ENCODE data around the gene ELN. TPM values are rescaled to one million over a fixed set of nuclear protein-coding genes. Genes with fewer than 3 reads are reported as not detected.

Gene ELN
- total RNA-seq, 4 donors from 2014 or later: 4.1 to 427 (median 92.4) TPM

GRCh38 chr7:74031403-74032190, 3.6 kb downstream of the ELN start:
- Histone ChIP-seq H3K36me3 (no peaks in the 10 kb centered on the region), H3K27ac (peak overlapping the region; percentile 89 to 91), H3K4me3 (no peak overlapping the region), H3K9me3 (no peaks in the 10 kb centered on the region), H3K27me3 (no peaks in the 10 kb centered on the region), H3K4me1 (peaks cover 12 to 44% of the 10 kb centered on the region in 2 donors)
- TF ChIP-seq POLR2A (IDR thresholded peaks at IDR 0.05) (no peak), CTCF (IDR thresholded peaks at IDR 0.05) (no peak)
- no peak for DNase-seq
- intact Hi-C loops (cut with DNase I; ENCODE audit: low total_unique reads): no loop called here

- Histone ChIP-seq H3K27me3 (no peaks in the 10 kb centered on the region), H3K4me3 (no peak overlapping the region), H3K36me3 (no peaks in the 10 kb centered on the region), H3K4me1 (peaks cover 10 to 41% of the 10 kb centered on the region in 2 donors), H3K9me3 (no peaks in the 10 kb centered on the region), H3K27ac (peak overlapping the region; percentile 89 to 91)
- intact Hi-C loops (cut with DNase I; ENCODE audit: low total_unique reads): no loop called here
- peak; percentile 76 to 78 for DNase-seq
- TF ChIP-seq CTCF (IDR thresholded peaks at IDR 0.05): no peak
- TF ChIP-seq POLR2A (IDR thresholded peaks at IDR 0.05): no peak
Observed at GRCh38 chr7:74032191-74032490, 4.2 kb downstream of the ELN start.

GRCh38 chr7:74032624-74033371, 4.8 kb downstream of the ELN start:
- Histone ChIP-seq H3K27ac (peak overlapping the region; percentile 89 to 91), H3K4me3 (no peak overlapping the region), H3K27me3 (no peaks in the 10 kb centered on the region), H3K4me1 (peaks cover 10 to 36% of the 10 kb centered on the region in 2 donors), H3K9me3 (no peaks in the 10 kb centered on the region), H3K36me3 (no peaks in the 10 kb centered on the region)
- TF ChIP-seq POLR2A (IDR thresholded peaks at IDR 0.05) (no peak), CTCF (IDR thresholded peaks at IDR 0.05) (no peak)
- intact Hi-C loops (cut with DNase I; ENCODE audit: low total_unique reads): no loop called here
- peak in 1 of 2 donors; percentile 50 for DNase-seq

GRCh38 chr7:74033372-74034311, 5.7 kb downstream of the ELN start:
- intact Hi-C loops (cut with DNase I; ENCODE audit: low total_unique reads): no loop called here
- Histone ChIP-seq H3K9me3 (no peaks in the 10 kb centered on the region), H3K27ac (peak overlapping the region; percentile 89 to 91), H3K4me1 (peaks cover 10 to 36% of the 10 kb centered on the region in 2 donors), H3K36me3 (no peaks in the 10 kb centered on the region), H3K4me3 (no peak overlapping the region), H3K27me3 (no peaks in the 10 kb centered on the region)
- TF ChIP-seq POLR2A (IDR thresholded peaks at IDR 0.05) (no peak), CTCF (IDR thresholded peaks at IDR 0.05) (no peak)
- DNase-seq: peak; percentile 70 to 82
